HEK293 (cell line): ENCODE measurements around the gene PIK3C2G.

Experiments used
- CTCF ChIA-PET: fragments of 350-600 bp; formaldehyde crosslinking; extraction: SDS; loops from one replicate; lab custom pipeline; 2021; ENCODE audit warnings: antibody characterized with exemption; lab: Yijun Ruan, JAX
- POLR2A ChIA-PET: fragments of 300-600 bp; formaldehyde crosslinking; extraction: SDS; loops from one replicate; lab custom pipeline; 2020; ENCODE audit warnings: antibody characterized with exemption, inconsistent platforms; lab: Yijun Ruan, JAX
- H3K27ac ChIP-seq: fragments of 200-500 bp; sonication (Bioruptor generic); 2 replicates; pipeline ENCODE4 v1.5.1; 2014; ENCODE audit warnings: low read depth, low read length, control low read depth, inconsistent platforms; ENCODE audit errors: extremely low read depth
- H3K36me3 ChIP-seq, 2 experiments: fragments of 200-500 bp in 1 of 2; sonication (Bioruptor generic) in 1 of 2; 1 replicate in 1 of 2; 2 replicates in 1 of 2; pipeline ENCODE4 v1.5.1; 2014 to 2017; ENCODE audit warnings: inconsistent platforms in 2 of 2, low read length in 2 of 2; ENCODE audit not compliant: control insufficient read depth in 2 of 2, insufficient read depth in 1 of 2
- H3K4me1 ChIP-seq: fragments of 200-500 bp; sonication (Bioruptor generic); 2 replicates; pipeline ENCODE4 v1.5.1; 2014; ENCODE audit warnings: mild to moderate bottlenecking, low read length, inconsistent platforms; ENCODE audit not compliant: control insufficient read depth, insufficient read depth
- H3K4me3 ChIP-seq: 2 replicates; pipeline ENCODE4 v1.5.1; 2011; ENCODE audit warnings: low read depth, mild to moderate bottlenecking, control low read depth, low read length, moderate library complexity
- H3K9me3 ChIP-seq: fragments of 200-500 bp; sonication (Bioruptor generic); 2 replicates; pipeline ENCODE4 v1.5.1; 2014; ENCODE audit warnings: low read depth, low read length, inconsistent platforms; ENCODE audit not compliant: control insufficient read depth, insufficient read depth
- HOXA7 ChIP-seq: sonication (generic); formaldehyde crosslinking; IDR thresholded peaks from 2 replicates; pipeline ENCODE4 v1.8.1; 2022; ENCODE audit warnings: missing genetic modification reagents, borderline replicate concordance
- KLF7 ChIP-seq: fragments of 450-650 bp; formaldehyde crosslinking; IDR thresholded peaks from 2 replicates; pipeline ENCODE4 v1.5.1; 2016; ENCODE audit warnings: missing biosample characterization, missing genetic modification characterization, borderline replicate concordance
- MYNN ChIP-seq: fragments of 450-650 bp; formaldehyde crosslinking; IDR thresholded peaks from 2 replicates; pipeline ENCODE4 v1.5.1; 2016; ENCODE audit warnings: missing biosample characterization, missing genetic modification characterization, borderline replicate concordance
- OSR2 ChIP-seq: fragments of 450-650 bp; formaldehyde crosslinking; IDR thresholded peaks from 2 replicates; pipeline ENCODE4 v1.5.1; 2016; ENCODE audit warnings: missing biosample characterization, missing genetic modification characterization
- YY1 ChIP-seq: fragments of 450-650 bp; formaldehyde crosslinking; IDR thresholded peaks from 2 replicates; pipeline ENCODE4 v1.5.1; 2018; ENCODE audit warnings: missing biosample characterization, missing genetic modification characterization
- ZEB2 ChIP-seq: fragments of 450-650 bp; formaldehyde crosslinking; IDR thresholded peaks from 2 replicates; pipeline ENCODE4 v1.5.1; 2016; ENCODE audit warnings: missing biosample characterization, missing genetic modification characterization
- ZNF138 ChIP-seq: fragments of 450-650 bp; formaldehyde crosslinking; IDR thresholded peaks from 2 replicates; pipeline ENCODE4 v1.5.1; 2016; ENCODE audit warnings: missing biosample characterization, missing genetic modification characterization, borderline replicate concordance
- ZNF148 ChIP-seq: fragments of 450-650 bp; formaldehyde crosslinking; IDR thresholded peaks from 2 replicates; pipeline ENCODE4 v1.5.0; 2017; ENCODE audit warnings: missing biosample characterization, missing genetic modification characterization, borderline replicate concordance
- ZNF221 ChIP-seq: fragments of 450-650 bp; formaldehyde crosslinking; IDR thresholded peaks from 2 replicates; pipeline ENCODE4 v1.5.1; 2017; ENCODE audit warnings: missing biosample characterization, missing genetic modification characterization, borderline replicate concordance
- ZNF24 ChIP-seq: fragments of 450-650 bp; formaldehyde crosslinking; IDR thresholded peaks from 2 replicates; pipeline ENCODE4 v1.5.1; 2016; ENCODE audit warnings: missing biosample characterization, missing genetic modification characterization
- ZNF248 ChIP-seq: fragments of 450-650 bp; formaldehyde crosslinking; IDR thresholded peaks from 2 replicates; pipeline ENCODE4 v1.5.1; 2017; ENCODE audit warnings: missing biosample characterization, missing genetic modification characterization
- ZNF266 ChIP-seq: fragments of 450-650 bp; formaldehyde crosslinking; IDR thresholded peaks from 2 replicates; pipeline ENCODE4 v1.5.1; 2016; ENCODE audit warnings: missing biosample characterization, missing genetic modification characterization, low read depth
- ZNF362 ChIP-seq: fragments of 450-650 bp; formaldehyde crosslinking; IDR thresholded peaks from 2 replicates; pipeline ENCODE4 v1.5.1; 2016; ENCODE audit warnings: missing biosample characterization, missing genetic modification characterization
- ZNF416 ChIP-seq: fragments of 450-650 bp; formaldehyde crosslinking; IDR thresholded peaks from 2 replicates; pipeline ENCODE4 v1.5.1; 2016; ENCODE audit warnings: missing biosample characterization, missing genetic modification characterization
- ZNF521 ChIP-seq: fragments of 450-650 bp; formaldehyde crosslinking; IDR thresholded peaks from 2 replicates; pipeline ENCODE4 v1.5.1; 2017; ENCODE audit warnings: missing biosample characterization, mild to moderate bottlenecking, missing genetic modification characterization
- ZNF629 ChIP-seq: fragments of 450-650 bp; formaldehyde crosslinking; IDR thresholded peaks from 2 replicates; pipeline ENCODE4 v1.5.1; 2017; ENCODE audit warnings: missing biosample characterization, missing genetic modification characterization
- ZNF768 ChIP-seq: fragments of 450-650 bp; formaldehyde crosslinking; IDR thresholded peaks from 2 replicates; pipeline ENCODE4 v1.5.1; 2018; ENCODE audit warnings: missing biosample characterization, mild to moderate bottlenecking, missing genetic modification characterization
- ZNF785 ChIP-seq: fragments of 450-650 bp; formaldehyde crosslinking; IDR thresholded peaks from 2 replicates; pipeline ENCODE4 v1.5.1; 2016; ENCODE audit warnings: missing biosample characterization, missing genetic modification characterization
- ZNF791 ChIP-seq: fragments of 450-650 bp; formaldehyde crosslinking; IDR thresholded peaks from 2 replicates; pipeline ENCODE4 v1.5.1; 2016; ENCODE audit warnings: missing biosample characterization, missing genetic modification characterization
- ZSCAN23 ChIP-seq: fragments of 450-650 bp; formaldehyde crosslinking; IDR thresholded peaks from 2 replicates; pipeline ENCODE4 v1.5.1; 2016; ENCODE audit warnings: missing biosample characterization, missing genetic modification characterization
- TF ChIP-seq, protein P1 (sequence below): fragments of 450-650 bp; formaldehyde crosslinking; IDR thresholded peaks from 2 replicates; pipeline ENCODE4 v1.5.1; 2016; ENCODE audit warnings: missing biosample characterization, missing genetic modification characterization, low read depth

PIK3C2G gene

DNA sequence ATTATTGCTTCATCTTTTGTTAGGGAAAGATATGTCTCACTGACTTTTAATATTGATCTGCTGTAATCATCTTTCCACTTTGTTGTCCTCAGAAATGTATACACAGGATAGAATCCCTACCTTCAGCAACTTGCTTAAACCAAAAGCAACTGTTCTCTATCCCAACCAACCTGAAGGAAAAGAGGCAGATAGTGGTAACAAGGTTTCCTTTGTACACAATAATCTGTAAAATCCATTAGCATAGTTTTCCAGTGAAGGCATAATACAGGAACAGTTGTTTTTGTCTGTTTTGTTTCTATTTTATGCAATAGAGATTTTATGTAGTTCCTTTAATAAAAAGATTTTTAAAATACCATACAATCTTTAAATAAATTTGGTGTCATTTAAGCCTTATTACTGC is 170.5 kb downstream of the PIK3C2G start (continued):
- TF ChIP-seq, protein P1, sequence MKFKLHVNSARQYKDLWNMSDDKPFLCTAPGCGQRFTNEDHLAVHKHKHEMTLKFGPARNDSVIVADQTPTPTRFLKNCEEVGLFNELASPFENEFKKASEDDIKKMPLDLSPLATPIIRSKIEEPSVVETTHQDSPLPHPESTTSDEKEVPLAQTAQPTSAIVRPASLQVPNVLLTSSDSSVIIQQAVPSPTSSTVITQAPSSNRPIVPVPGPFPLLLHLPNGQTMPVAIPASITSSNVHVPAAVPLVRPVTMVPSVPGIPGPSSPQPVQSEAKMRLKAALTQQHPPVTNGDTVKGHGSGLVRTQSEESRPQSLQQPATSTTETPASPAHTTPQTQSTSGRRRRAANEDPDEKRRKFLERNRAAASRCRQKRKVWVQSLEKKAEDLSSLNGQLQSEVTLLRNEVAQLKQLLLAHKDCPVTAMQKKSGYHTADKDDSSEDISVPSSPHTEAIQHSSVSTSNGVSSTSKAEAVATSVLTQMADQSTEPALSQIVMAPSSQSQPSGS (tag by site-specific recombination) = no peak
- no peak for TF ChIP-seq ZNF521 (tag by site-specific recombination)
- no peak for TF ChIP-seq ZNF148 (tag by site-specific recombination)
- no peak for TF ChIP-seq YY1 (tag by site-specific recombination)
- TF ChIP-seq, all 188 proteins: peak for 0

GRCh38 chr12:18432206-18432605 is 170.9 kb downstream of the PIK3C2G start:
- CTCF ChIA-PET = no interaction called here
- Histone ChIP-seq H3K27ac (no peak overlapping the region), H3K36me3 (no peaks in the 10 kb centered on the region), H3K4me1 (no peaks in the 10 kb centered on the region), H3K4me3 (no peak overlapping the region), H3K9me3 (no peaks in the 10 kb centered on the region)
- TF ChIP-seq ZNF138 (tag by site-specific recombination) (no peak), HOXA7 (CRISPR knock-in tag) (no peak), ZNF266 (tag by site-specific recombination) (no peak), ZNF248 (no peak), ZNF221 (tag by site-specific recombination) (no peak), ZNF416 (tag by site-specific recombination) (no peak)
- POLR2A ChIA-PET = no interaction called here

DNA sequence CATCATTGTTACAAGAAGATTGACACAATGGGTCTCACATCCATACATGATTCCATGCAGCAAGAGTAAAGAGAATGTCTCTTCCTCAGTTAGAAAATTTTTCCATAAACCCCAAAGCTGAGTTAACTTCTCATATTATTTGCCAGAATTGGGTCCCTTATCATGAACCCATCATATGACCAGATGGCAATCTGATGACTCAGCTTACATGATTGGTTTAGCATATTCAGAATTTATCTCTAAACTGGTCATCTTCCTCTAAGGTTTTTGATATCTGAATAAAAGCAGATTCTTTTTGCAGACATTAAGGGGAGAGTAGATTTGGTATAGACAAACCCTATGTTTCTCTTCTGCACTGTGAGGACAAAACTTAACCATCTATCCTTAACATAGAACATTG is 174.9 kb downstream of the PIK3C2G start:
- Histone ChIP-seq H3K36me3 (no peaks in the 10 kb centered on the region), H3K9me3 (no peaks in the 10 kb centered on the region), H3K4me1 (no peaks in the 10 kb centered on the region), H3K4me3 (no peak overlapping the region), H3K27ac (no peak overlapping the region)
- ChIA-PET POLR2A (no interaction called here), CTCF (no interaction called here)
- TF ChIP-seq ZNF24 (tag by site-specific recombination) (no peak), OSR2 (no peak), ZSCAN23 (no peak), ZEB2 (tag by site-specific recombination) (no peak), MYNN (tag by site-specific recombination) (no peak), ZNF785 (tag by site-specific recombination) (no peak)

GRCh38 chr12:18439541-18439940 is 178.2 kb downstream of the PIK3C2G start:
- Histone ChIP-seq H3K36me3 (no peaks in the 10 kb centered on the region), H3K27ac (no peak overlapping the region), H3K4me1 (no peaks in the 10 kb centered on the region), H3K4me3 (no peak overlapping the region), H3K9me3 (no peaks in the 10 kb centered on the region)
- ChIA-PET CTCF (no interaction called here), POLR2A (no interaction called here)
- 0 out of 2 replicates have a peak, but pooled peaks have one; percentile 29 for TF ChIP-seq ZNF629
- TF ChIP-seq ZNF785 (tag by site-specific recombination) = no peak
- TF ChIP-seq ZNF362 = no peak
- TF ChIP-seq, protein P1 (tag by site-specific recombination) = peak; percentile 82
- no peak for TF ChIP-seq ZNF768 (tag by site-specific recombination)
- no peak for TF ChIP-seq ZNF791
- no peak for TF ChIP-seq KLF7 (tag by site-specific recombination)
